SU-DHL-6 (cell line): ENCODE data around the gene FAM168B.
A peak's percentile ranks its signal among the peaks of the same experiment; 100 is the strongest.

Source experiments
- H2AFZ ChIP-seq: fragments of 200-600 bp; sonication (generic); 2 replicates; pipeline ENCODE4 v1.6.1; 2014; ENCODE audit warnings: low read depth, mild to moderate bottlenecking, moderate library complexity, mixed read lengths, antibody characterized with exemption, low read length; ENCODE audit not compliant: severe bottlenecking
- H3F3A ChIP-seq: fragments of 200-600 bp; shearing (Covaris generic); 2 replicates; pipeline ENCODE4 v1.6.0; 2016; ENCODE audit warnings: antibody characterized with exemption, mild to moderate bottlenecking; ENCODE audit not compliant: insufficient read depth
- H3K27ac ChIP-seq: fragments of 200-600 bp; sonication (generic); 2 replicates; pipeline ENCODE4 v1.5.1; 2016; ENCODE audit warnings: low read depth, mild to moderate bottlenecking, low read length, moderate library complexity, mixed read lengths
- H3K27me3 ChIP-seq: fragments of 200-600 bp; sonication (generic), shearing (Covaris generic); 2 replicates; pipeline ENCODE4 v1.6.0; 2014; ENCODE audit warnings: mild to moderate bottlenecking, low read length
- H3K36me3 ChIP-seq: fragments of 200-600 bp; sonication (generic); 2 replicates; pipeline ENCODE4 v1.6.1; 2014; ENCODE audit warnings: mild to moderate bottlenecking, low read length, mixed read lengths
- H3K4me2 ChIP-seq: fragments of 300-600, 200-600 bp; shearing (Covaris generic), sonication (generic); 2 replicates; pipeline ENCODE4 v1.6.0; 2014; ENCODE audit warnings: low read length, low read depth, mild to moderate bottlenecking; ENCODE audit not compliant: poor library complexity, severe bottlenecking
- H3K4me3 ChIP-seq: fragments of 200-600 bp; sonication (generic); 2 replicates; pipeline ENCODE4 v1.5.1; 2014; ENCODE audit warnings: antibody characterized with exemption, low read length, mild to moderate bottlenecking, mixed read lengths; ENCODE audit not compliant: insufficient read depth, poor library complexity, severe bottlenecking
- H3K79me2 ChIP-seq: fragments of 200-600 bp; sonication (generic); 2 replicates; pipeline ENCODE4 v1.6.1; 2014; ENCODE audit warnings: mild to moderate bottlenecking, low read length, moderate library complexity; ENCODE audit not compliant: insufficient read depth
- H3K9ac ChIP-seq: fragments of 200-600 bp; sonication (generic); 2 replicates; pipeline ENCODE4 v1.7.0; 2014; ENCODE audit warnings: mild to moderate bottlenecking, low read length
- H3K9me2 ChIP-seq: fragments of 200-600 bp; sonication (generic); replicated peaks from 2 replicates; pipeline ENCODE4 v1.6.1; 2014; ENCODE audit warnings: low read length; ENCODE audit not compliant: insufficient read depth
- H3K9me3 ChIP-seq: fragments of 200-600 bp; sonication (generic); 2 replicates; pipeline ENCODE4 v1.6.1; 2014; ENCODE audit warnings: low read length, mixed read lengths; ENCODE audit not compliant: insufficient read depth
- H4K20me1 ChIP-seq: fragments of 200-600 bp; sonication (generic); 2 replicates; pipeline ENCODE4 v1.6.1; 2014; ENCODE audit warnings: low read depth, mild to moderate bottlenecking, antibody characterized with exemption, low read length, moderate library complexity, mixed read lengths
- EZH2phosphoT487 ChIP-seq: fragments of 200-600 bp; sonication (generic), shearing (Covaris generic); conservative IDR thresholded peaks from 2 replicates; pipeline ENCODE4 v1.6.1; 2018; ENCODE audit warnings: mild to moderate bottlenecking, antibody characterized with exemption, low read length, moderate library complexity, mixed read lengths
- TF ChIP-seq, protein P1 (sequence below): fragments of 200-600 bp; sonication (generic); IDR thresholded peaks from one replicate; pipeline ENCODE4 v1.5.1; 2017; ENCODE audit warnings: antibody characterized with exemption, mild to moderate bottlenecking, low read length, moderate library complexity; ENCODE audit not compliant: insufficient read depth, poor library complexity, severe bottlenecking

FAM168B gene, protein sequence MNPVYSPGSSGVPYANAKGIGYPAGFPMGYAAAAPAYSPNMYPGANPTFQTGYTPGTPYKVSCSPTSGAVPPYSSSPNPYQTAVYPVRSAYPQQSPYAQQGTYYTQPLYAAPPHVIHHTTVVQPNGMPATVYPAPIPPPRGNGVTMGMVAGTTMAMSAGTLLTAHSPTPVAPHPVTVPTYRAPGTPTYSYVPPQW

DNA sequence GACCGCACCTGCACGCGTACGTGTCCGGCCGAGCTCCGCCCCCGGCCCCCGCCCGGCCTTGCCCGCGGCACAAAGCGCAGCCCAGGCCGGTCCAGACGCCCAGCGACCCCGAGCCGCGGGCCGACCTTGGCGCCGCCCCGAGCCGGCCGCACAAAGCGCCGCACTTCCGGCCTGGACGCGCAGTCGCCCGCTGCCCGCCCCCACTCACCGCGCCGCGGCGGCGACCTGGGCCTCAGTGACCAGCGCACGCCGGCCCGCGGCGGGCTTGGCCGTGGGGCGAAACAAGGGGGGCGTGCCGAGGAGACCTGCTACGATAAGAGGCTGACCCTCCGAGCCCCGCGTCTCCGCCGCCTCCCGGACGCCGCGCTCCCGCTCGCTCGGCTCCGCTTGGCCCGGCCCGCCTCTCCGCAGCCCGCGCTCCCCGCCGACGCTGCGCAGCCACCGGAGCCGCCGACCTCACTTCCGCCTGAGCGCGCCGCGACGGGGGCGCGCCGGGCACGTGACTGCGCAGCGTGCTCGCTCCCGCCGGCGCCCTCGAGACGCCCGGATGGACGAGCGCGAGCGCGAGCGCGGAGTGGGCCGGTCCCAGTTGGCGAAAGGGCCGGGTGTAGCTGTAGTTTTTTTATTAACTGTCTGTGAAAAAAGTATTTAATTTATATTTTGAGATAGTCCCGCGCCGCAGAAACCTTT lies at the start of gene FAM168B:
FAM168B (minus strand) TSS at position 455 of the 690 bp plus-strand sequence. CDS start 10,814 bp downstream, outside the sequence.
- no peak for TF ChIP-seq EZH2phosphoT487
- TF ChIP-seq, protein P1, sequence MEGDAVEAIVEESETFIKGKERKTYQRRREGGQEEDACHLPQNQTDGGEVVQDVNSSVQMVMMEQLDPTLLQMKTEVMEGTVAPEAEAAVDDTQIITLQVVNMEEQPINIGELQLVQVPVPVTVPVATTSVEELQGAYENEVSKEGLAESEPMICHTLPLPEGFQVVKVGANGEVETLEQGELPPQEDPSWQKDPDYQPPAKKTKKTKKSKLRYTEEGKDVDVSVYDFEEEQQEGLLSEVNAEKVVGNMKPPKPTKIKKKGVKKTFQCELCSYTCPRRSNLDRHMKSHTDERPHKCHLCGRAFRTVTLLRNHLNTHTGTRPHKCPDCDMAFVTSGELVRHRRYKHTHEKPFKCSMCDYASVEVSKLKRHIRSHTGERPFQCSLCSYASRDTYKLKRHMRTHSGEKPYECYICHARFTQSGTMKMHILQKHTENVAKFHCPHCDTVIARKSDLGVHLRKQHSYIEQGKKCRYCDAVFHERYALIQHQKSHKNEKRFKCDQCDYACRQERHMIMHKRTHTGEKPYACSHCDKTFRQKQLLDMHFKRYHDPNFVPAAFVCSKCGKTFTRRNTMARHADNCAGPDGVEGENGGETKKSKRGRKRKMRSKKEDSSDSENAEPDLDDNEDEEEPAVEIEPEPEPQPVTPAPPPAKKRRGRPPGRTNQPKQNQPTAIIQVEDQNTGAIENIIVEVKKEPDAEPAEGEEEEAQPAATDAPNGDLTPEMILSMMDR, result no peak

DNA sequence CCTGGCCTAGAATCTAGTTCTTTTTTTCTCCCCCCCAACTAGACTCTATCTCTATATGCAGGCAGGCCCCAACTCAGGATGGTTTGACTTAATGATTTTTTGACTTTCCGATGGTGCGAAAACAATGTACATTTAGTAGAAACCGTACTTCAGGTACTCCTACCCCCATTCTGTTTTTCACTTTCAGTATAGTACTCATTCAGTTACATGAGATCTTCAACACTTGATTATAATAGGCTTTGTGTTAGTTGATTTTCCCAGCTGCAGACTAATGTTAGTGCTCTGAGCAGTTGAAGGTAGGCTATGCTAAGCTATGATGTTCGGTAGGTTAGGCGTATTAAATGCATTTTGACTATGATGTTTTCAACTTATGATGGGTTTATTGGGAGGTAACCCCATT lies 49.6 kb upstream of the FAM168B start:
- H3K36me3 ChIP-seq, result 0 out of 2 replicates have a peak, but pooled peaks cover 5% of the 10 kb centered on the region
- 0 out of 2 replicates have a peak, but pooled peaks cover 5% of the 10 kb centered on the region for H3K79me2 ChIP-seq
- H3K27ac ChIP-seq, result no peak overlapping the region
- H3F3A ChIP-seq, result peaks cover 18% of the 10 kb centered on the region
- H3K9ac ChIP-seq, result no peak overlapping the region
- no peaks in the 10 kb centered on the region; the same call in 1 of the 2 replicates for H4K20me1 ChIP-seq
- H3K27me3 ChIP-seq, result no peaks in the 10 kb centered on the region
- no peaks in the 10 kb centered on the region for H3K9me3 ChIP-seq
- H3K4me3 ChIP-seq, result no peak overlapping the region
- H3K4me2 ChIP-seq, result no peak overlapping the region
- no peaks in the 10 kb centered on the region for H3K9me2 ChIP-seq
- TF ChIP-seq EZH2phosphoT487, result no peak
- TF ChIP-seq, protein P1, result no peak
- no peak overlapping the region for H2AFZ ChIP-seq

More for the DNA sequence above, at the start of gene FAM168B:
- no peaks in the 10 kb centered on the region for H3K27me3 ChIP-seq
- H3K9me3 ChIP-seq, result no peaks in the 10 kb centered on the region
- peak within 1 kb of the TSS; percentile 87 for H2AFZ ChIP-seq
- H3K27ac ChIP-seq, result peak within 1 kb of the TSS; percentile 67
- no peaks in the 10 kb centered on the region for H3K9me2 ChIP-seq
- H3K4me2 ChIP-seq, result peak within 1 kb of the TSS; percentile 100
- H3K9ac ChIP-seq, result peak within 1 kb of the TSS; percentile 68
- peak within 1 kb of the TSS; percentile 65 for H3K4me3 ChIP-seq
- H4K20me1 ChIP-seq, result peaks cover 8% of the 10 kb centered on the region; the same call in 1 of the 2 replicates
- H3F3A ChIP-seq, result peaks cover 15% of the 10 kb centered on the region
- peaks cover 2% of the 10 kb centered on the region; the same call in 1 of the 2 replicates for H3K36me3 ChIP-seq
- peaks cover 48% of the 10 kb centered on the region for H3K79me2 ChIP-seq

DNA sequence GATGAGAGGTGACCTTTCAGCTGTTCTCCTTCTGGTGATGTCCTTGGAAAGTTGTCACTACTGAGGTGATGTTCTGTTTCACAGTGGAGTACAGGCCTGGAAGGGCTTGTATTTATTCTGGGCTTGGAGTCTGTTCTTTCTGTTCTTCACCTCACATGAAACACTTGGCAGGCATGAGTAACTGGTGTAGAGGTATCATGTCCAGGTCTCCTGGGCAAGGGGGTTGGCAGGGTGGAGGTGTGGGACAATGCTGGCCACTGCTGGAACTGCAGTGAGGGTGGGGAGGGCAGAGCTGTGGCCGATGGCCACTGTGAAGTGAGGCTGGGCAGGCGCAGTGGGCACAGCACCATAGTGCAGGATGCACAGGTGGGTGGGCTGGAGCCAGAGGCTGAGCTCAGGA lies 47.3 kb upstream of the FAM168B start:
- no peaks in the 10 kb centered on the region; the same call in 1 of the 2 replicates for H4K20me1 ChIP-seq

More for the DNA sequence above, 47.3 kb upstream of the FAM168B start:
- peaks cover 16% of the 10 kb centered on the region for H3F3A ChIP-seq
- no peaks in the 10 kb centered on the region for H3K27me3 ChIP-seq
- H3K9ac ChIP-seq, result no peak overlapping the region
- H2AFZ ChIP-seq, result no peak overlapping the region
- 0 out of 2 replicates have a peak, but pooled peaks cover 5% of the 10 kb centered on the region for H3K36me3 ChIP-seq
- H3K4me3 ChIP-seq, result no peak overlapping the region
- H3K9me2 ChIP-seq, result no peaks in the 10 kb centered on the region
- H3K79me2 ChIP-seq, result 0 out of 2 replicates have a peak, but pooled peaks cover 11% of the 10 kb centered on the region
- TF ChIP-seq, protein P1, result no peak
- TF ChIP-seq EZH2phosphoT487, result no peak
- H3K27ac ChIP-seq, result no peak overlapping the region
- no peaks in the 10 kb centered on the region for H3K9me3 ChIP-seq
- no peak overlapping the region for H3K4me2 ChIP-seq
